HEK293 (cell line): ENCODE measurements around the gene ISOC2.

Experiments used
- HOXC10 ChIP-seq: sonication (generic); formaldehyde crosslinking; IDR thresholded peaks from 2 replicates; pipeline ENCODE4 v1.8.1; 2023; ENCODE audit warnings: mild to moderate bottlenecking, missing genetic modification reagents
- TCF7L2 ChIP-seq: IDR thresholded peaks from 2 replicates; pipeline ENCODE4 v1.6.1; 2011; ENCODE audit warnings: low read depth, mild to moderate bottlenecking, inconsistent platforms, low read length, moderate library complexity, borderline replicate concordance
- YY2 ChIP-seq: fragments of 450-650 bp; formaldehyde crosslinking; IDR thresholded peaks from 2 replicates; pipeline ENCODE4 v1.5.1; 2016; ENCODE audit warnings: missing biosample characterization, missing genetic modification characterization
- ZNF121 ChIP-seq: fragments of 450-650 bp; formaldehyde crosslinking; IDR thresholded peaks from 2 replicates; pipeline ENCODE4 v1.5.1; 2016; ENCODE audit warnings: missing biosample characterization, missing genetic modification characterization
- ZNF19 ChIP-seq: fragments of 450-650 bp; formaldehyde crosslinking; IDR thresholded peaks from 2 replicates; pipeline ENCODE4; 2016; ENCODE audit warnings: missing biosample characterization, missing genetic modification characterization, low read depth
- ZNF423 ChIP-seq: fragments of 450-650 bp; formaldehyde crosslinking; IDR thresholded peaks from 2 replicates; pipeline ENCODE4 v1.5.1; 2016; ENCODE audit warnings: missing biosample characterization, missing genetic modification characterization
- ZNF48 ChIP-seq: fragments of 450-650 bp; formaldehyde crosslinking; IDR thresholded peaks from 2 replicates; pipeline ENCODE4 v1.5.1; 2016; ENCODE audit warnings: missing biosample characterization, missing genetic modification characterization
- ZNF560 ChIP-seq: fragments of 450-650 bp; formaldehyde crosslinking; IDR thresholded peaks from 2 replicates; pipeline ENCODE4 v1.5.1; 2017; ENCODE audit warnings: missing biosample characterization, missing genetic modification characterization, borderline replicate concordance
- ZNF624 ChIP-seq: fragments of 450-650 bp; formaldehyde crosslinking; IDR thresholded peaks from 2 replicates; pipeline ENCODE4 v1.5.1; 2017; ENCODE audit warnings: missing biosample characterization, missing genetic modification characterization
- ZNF664 ChIP-seq: fragments of 450-650 bp; formaldehyde crosslinking; IDR thresholded peaks from 2 replicates; pipeline ENCODE4 v1.5.1; 2016; ENCODE audit warnings: missing biosample characterization, missing genetic modification characterization
- ZNF776 ChIP-seq: fragments of 450-650 bp; formaldehyde crosslinking; IDR thresholded peaks from 2 replicates; pipeline ENCODE4 v1.5.0; 2017; ENCODE audit warnings: missing biosample characterization, missing genetic modification characterization, borderline replicate concordance
- ZNF791 ChIP-seq: fragments of 450-650 bp; formaldehyde crosslinking; IDR thresholded peaks from 2 replicates; pipeline ENCODE4 v1.5.1; 2016; ENCODE audit warnings: missing biosample characterization, missing genetic modification characterization
- TF ChIP-seq, protein P1 (sequence below): fragments of 450-650 bp; formaldehyde crosslinking; IDR thresholded peaks from 2 replicates; pipeline ENCODE4 v1.5.1; 2016; ENCODE audit warnings: missing biosample characterization, missing genetic modification characterization, borderline replicate concordance
- TF ChIP-seq, protein P2 (sequence below): fragments of 450-650 bp; formaldehyde crosslinking; conservative IDR thresholded peaks from 2 replicates; pipeline ENCODE4 v1.5.1; 2016; ENCODE audit warnings: low read depth, missing biosample characterization, missing genetic modification characterization
- TF ChIP-seq, protein P3 (sequence below): IDR thresholded peaks from 2 replicates; pipeline ENCODE4 v1.6.1; 2011; ENCODE audit warnings: mild to moderate bottlenecking, low read depth, low read length, borderline replicate concordance
- TF ChIP-seq, protein P4 (sequence below): fragments of 450-650 bp; formaldehyde crosslinking; IDR thresholded peaks from 2 replicates; pipeline ENCODE4 v1.5.1; 2016; ENCODE audit warnings: missing biosample characterization, missing genetic modification characterization
- TF ChIP-seq, protein P5 (sequence below): fragments of 450-650 bp; formaldehyde crosslinking; IDR thresholded peaks from 2 replicates; pipeline ENCODE4 v1.5.1; 2016; ENCODE audit warnings: missing biosample characterization, missing genetic modification characterization
- TF ChIP-seq, protein P6 (sequence below): fragments of 450-650 bp; formaldehyde crosslinking; IDR thresholded peaks from 2 replicates; pipeline ENCODE4 v1.5.1; 2016; ENCODE audit warnings: missing biosample characterization, missing genetic modification characterization

ISOC2 gene

DNA sequence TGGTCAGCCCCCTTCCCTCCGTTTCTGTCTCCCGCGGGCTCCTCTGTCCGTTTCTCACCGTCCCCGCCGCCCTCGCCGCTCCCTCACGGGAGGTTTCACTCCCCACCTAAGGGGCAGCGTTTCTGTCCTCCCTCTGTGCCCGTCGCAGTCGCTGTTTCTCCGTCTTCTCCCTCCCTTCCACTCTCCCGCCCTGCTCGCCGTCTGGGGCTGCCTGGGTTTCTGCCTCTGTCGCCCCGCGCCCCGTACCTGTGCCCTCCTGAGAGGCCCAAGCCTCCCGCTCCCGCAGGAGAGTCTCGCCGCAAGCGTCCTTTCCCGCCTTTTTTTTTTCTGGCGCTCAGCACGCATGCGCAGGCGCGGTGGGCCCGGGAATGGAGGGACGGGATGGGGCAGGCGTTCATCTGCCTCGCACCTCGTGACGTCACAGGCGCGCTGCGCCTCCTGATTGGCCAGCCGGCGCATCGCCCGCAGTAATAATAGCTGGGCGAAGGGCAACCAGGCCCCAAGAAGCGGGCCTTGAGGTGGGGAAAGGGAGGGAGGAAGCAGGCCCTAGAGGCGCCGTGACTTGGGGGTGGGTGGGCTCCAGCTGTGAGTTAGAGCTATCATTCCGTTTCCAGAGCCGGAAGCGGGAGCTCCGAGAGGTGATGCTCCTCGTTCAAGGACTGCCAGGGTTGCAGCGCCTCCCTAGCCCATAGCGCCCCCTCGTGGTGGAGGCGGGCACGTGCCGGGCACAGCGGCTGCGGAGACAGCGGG is 42.2 kb upstream of the ISOC2 start (continued):
- TF ChIP-seq, protein P1, sequence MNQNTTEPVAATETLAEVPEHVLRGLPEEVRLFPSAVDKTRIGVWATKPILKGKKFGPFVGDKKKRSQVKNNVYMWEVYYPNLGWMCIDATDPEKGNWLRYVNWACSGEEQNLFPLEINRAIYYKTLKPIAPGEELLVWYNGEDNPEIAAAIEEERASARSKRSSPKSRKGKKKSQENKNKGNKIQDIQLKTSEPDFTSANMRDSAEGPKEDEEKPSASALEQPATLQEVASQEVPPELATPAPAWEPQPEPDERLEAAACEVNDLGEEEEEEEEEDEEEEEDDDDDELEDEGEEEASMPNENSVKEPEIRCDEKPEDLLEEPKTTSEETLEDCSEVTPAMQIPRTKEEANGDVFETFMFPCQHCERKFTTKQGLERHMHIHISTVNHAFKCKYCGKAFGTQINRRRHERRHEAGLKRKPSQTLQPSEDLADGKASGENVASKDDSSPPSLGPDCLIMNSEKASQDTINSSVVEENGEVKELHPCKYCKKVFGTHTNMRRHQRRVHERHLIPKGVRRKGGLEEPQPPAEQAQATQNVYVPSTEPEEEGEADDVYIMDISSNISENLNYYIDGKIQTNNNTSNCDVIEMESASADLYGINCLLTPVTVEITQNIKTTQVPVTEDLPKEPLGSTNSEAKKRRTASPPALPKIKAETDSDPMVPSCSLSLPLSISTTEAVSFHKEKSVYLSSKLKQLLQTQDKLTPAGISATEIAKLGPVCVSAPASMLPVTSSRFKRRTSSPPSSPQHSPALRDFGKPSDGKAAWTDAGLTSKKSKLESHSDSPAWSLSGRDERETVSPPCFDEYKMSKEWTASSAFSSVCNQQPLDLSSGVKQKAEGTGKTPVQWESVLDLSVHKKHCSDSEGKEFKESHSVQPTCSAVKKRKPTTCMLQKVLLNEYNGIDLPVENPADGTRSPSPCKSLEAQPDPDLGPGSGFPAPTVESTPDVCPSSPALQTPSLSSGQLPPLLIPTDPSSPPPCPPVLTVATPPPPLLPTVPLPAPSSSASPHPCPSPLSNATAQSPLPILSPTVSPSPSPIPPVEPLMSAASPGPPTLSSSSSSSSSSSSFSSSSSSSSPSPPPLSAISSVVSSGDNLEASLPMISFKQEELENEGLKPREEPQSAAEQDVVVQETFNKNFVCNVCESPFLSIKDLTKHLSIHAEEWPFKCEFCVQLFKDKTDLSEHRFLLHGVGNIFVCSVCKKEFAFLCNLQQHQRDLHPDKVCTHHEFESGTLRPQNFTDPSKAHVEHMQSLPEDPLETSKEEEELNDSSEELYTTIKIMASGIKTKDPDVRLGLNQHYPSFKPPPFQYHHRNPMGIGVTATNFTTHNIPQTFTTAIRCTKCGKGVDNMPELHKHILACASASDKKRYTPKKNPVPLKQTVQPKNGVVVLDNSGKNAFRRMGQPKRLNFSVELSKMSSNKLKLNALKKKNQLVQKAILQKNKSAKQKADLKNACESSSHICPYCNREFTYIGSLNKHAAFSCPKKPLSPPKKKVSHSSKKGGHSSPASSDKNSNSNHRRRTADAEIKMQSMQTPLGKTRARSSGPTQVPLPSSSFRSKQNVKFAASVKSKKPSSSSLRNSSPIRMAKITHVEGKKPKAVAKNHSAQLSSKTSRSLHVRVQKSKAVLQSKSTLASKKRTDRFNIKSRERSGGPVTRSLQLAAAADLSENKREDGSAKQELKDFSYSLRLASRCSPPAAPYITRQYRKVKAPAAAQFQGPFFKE (tag by site-specific recombination), result no peak
- TF ChIP-seq, protein P2, sequence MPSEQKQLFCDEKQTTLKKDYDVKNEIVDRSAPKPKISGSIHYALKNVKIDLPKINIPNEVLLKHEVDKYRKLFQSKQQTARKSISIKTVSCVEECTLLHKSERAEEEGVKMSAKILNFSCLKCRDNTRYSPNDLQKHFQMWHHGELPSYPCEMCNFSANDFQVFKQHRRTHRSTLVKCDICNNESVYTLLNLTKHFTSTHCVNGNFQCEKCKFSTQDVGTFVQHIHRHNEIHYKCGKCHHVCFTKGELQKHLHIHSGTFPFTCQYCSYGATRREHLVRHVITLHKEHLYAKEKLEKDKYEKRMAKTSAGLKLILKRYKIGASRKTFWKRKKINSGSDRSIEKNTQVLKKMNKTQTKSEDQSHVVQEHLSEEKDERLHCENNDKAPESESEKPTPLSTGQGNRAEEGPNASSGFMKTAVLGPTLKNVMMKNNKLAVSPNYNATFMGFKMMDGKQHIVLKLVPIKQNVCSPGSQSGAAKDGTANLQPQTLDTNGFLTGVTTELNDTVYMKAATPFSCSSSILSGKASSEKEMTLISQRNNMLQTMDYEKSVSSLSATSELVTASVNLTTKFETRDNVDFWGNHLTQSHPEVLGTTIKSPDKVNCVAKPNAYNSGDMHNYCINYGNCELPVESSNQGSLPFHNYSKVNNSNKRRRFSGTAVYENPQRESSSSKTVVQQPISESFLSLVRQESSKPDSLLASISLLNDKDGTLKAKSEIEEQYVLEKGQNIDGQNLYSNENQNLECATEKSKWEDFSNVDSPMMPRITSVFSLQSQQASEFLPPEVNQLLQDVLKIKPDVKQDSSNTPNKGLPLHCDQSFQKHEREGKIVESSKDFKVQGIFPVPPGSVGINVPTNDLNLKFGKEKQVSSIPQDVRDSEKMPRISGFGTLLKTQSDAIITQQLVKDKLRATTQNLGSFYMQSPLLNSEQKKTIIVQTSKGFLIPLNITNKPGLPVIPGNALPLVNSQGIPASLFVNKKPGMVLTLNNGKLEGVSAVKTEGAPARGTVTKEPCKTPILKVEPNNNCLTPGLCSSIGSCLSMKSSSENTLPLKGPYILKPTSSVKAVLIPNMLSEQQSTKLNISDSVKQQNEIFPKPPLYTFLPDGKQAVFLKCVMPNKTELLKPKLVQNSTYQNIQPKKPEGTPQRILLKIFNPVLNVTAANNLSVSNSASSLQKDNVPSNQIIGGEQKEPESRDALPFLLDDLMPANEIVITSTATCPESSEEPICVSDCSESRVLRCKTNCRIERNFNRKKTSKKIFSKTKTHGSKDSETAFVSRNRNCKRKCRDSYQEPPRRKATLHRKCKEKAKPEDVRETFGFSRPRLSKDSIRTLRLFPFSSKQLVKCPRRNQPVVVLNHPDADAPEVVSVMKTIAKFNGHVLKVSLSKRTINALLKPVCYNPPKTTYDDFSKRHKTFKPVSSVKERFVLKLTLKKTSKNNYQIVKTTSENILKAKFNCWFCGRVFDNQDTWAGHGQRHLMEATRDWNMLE (tag by site-specific recombination), result peak; percentile 37; the same call in 1 of the 2 replicates
- TF ChIP-seq, protein P3, sequence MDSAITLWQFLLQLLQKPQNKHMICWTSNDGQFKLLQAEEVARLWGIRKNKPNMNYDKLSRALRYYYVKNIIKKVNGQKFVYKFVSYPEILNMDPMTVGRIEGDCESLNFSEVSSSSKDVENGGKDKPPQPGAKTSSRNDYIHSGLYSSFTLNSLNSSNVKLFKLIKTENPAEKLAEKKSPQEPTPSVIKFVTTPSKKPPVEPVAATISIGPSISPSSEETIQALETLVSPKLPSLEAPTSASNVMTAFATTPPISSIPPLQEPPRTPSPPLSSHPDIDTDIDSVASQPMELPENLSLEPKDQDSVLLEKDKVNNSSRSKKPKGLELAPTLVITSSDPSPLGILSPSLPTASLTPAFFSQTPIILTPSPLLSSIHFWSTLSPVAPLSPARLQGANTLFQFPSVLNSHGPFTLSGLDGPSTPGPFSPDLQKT, result no peak
- TF ChIP-seq YY2 (tag by site-specific recombination) (no peak), ZNF423 (tag by site-specific recombination) (no peak), ZNF560 (tag by site-specific recombination) (no peak), TCF7L2 (no peak), ZNF48 (tag by site-specific recombination) (no peak), ZNF624 (tag by site-specific recombination) (no peak), ZNF776 (no peak), HOXC10 (CRISPR knock-in tag) (peak; percentile 52; the same call in 1 of the 2 replicates), ZNF791 (tag by site-specific recombination) (no peak), ZNF19 (no peak), ZNF664 (tag by site-specific recombination) (no peak), ZNF121 (tag by site-specific recombination) (no peak)
- TF ChIP-seq, protein P4, sequence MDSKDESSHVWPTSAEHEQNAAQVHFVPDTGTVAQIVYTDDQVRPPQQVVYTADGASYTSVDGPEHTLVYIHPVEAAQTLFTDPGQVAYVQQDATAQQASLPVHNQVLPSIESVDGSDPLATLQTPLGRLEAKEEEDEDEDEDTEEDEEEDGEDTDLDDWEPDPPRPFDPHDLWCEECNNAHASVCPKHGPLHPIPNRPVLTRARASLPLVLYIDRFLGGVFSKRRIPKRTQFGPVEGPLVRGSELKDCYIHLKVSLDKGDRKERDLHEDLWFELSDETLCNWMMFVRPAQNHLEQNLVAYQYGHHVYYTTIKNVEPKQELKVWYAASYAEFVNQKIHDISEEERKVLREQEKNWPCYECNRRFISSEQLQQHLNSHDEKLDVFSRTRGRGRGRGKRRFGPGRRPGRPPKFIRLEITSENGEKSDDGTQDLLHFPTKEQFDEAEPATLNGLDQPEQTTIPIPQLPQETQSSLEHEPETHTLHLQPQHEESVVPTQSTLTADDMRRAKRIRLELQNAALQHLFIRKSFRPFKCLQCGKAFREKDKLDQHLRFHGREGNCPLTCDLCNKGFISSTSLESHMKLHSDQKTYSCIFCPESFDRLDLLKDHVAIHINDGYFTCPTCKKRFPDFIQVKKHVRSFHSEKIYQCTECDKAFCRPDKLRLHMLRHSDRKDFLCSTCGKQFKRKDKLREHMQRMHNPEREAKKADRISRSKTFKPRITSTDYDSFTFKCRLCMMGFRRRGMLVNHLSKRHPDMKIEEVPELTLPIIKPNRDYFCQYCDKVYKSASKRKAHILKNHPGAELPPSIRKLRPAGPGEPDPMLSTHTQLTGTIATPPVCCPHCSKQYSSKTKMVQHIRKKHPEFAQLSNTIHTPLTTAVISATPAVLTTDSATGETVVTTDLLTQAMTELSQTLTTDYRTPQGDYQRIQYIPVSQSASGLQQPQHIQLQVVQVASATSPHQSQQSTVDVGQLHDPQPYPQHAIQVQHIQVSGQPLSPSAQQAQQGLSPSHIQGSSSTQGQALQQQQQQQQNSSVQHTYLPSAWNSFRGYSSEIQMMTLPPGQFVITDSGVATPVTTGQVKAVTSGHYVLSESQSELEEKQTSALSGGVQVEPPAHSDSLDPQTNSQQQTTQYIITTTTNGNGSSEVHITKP (tag by site-specific recombination), result no peak
- TF ChIP-seq, protein P5, sequence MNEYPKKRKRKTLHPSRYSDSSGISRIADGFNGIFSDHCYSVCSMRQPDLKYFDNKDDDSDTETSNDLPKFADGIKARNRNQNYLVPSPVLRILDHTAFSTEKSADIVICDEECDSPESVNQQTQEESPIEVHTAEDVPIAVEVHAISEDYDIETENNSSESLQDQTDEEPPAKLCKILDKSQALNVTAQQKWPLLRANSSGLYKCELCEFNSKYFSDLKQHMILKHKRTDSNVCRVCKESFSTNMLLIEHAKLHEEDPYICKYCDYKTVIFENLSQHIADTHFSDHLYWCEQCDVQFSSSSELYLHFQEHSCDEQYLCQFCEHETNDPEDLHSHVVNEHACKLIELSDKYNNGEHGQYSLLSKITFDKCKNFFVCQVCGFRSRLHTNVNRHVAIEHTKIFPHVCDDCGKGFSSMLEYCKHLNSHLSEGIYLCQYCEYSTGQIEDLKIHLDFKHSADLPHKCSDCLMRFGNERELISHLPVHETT (tag by site-specific recombination), result no peak
- TF ChIP-seq, protein P6, sequence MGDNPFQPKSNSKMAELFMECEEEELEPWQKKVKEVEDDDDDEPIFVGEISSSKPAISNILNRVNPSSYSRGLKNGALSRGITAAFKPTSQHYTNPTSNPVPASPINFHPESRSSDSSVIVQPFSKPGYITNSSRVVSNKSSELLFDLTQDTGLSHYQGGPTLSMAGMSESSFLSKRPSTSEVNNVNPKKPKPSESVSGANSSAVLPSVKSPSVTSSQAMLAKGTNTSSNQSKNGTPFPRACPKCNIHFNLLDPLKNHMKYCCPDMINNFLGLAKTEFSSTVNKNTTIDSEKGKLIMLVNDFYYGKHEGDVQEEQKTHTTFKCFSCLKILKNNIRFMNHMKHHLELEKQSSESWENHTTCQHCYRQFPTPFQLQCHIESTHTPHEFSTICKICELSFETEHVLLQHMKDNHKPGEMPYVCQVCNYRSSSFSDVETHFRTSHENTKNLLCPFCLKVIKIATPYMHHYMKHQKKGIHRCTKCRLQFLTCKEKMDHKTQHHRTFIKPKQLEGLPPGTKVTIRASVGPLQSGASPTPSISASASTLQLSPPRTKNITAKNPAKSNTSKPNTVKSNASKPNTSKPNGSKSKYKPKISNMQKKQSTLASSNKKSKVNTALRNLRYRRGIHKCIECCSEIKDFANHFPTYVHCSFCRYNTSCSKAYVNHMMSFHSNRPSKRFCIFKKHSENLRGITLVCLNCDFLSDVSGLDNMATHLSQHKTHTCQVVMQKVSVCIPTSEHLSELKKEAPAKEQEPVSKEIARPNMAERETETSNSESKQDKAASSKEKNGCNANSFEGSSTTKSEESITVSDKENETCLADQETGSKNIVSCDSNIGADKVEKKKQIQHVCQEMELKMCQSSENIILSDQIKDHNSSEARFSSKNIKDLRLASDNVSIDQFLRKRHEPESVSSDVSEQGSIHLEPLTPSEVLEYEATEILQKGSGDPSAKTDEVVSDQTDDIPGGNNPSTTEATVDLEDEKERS (tag by site-specific recombination), result no peak
